Thyroid gland (tissue), 4 donors: ENCODE measurements around the gene CASP6. TPM values are rescaled to one million over a fixed set of nuclear protein-coding genes. Genes with fewer than 3 reads are reported as not detected.

ENCODE experiments used
- DNase-seq, 2 donors: peaks; one replicate each; pipeline ENCODE4 v3.0.0-alpha.2; 2019
- H3K27ac ChIP-seq, 3 donors: fragments of 200-600 bp; sonication (generic); 1 replicate in 2 of 3; 2 replicates in 1 of 3; pipeline ENCODE4 v1.5.1; 2016 to 2019; ENCODE audit warnings: mild to moderate bottlenecking in 1 of 3, moderate library complexity in 1 of 3
- H3K27me3 ChIP-seq: fragments of 200-600 bp; sonication (generic); one replicate; pipeline ENCODE4 v1.5.1; 2019
- H3K36me3 ChIP-seq, 2 donors: fragments of 200-600 bp; sonication (generic); one replicate each; pipeline ENCODE4 v1.5.1; 2016 to 2019
- H3K4me1 ChIP-seq, 2 donors: fragments of 200-600 bp; sonication (generic); one replicate each; pipeline ENCODE4 v1.5.1; 2017 to 2019
- H3K4me3 ChIP-seq, 3 donors: fragments of 200-600 bp; sonication (generic); replicated peaks in 1 of 3; 1 replicate in 2 of 3; 2 replicates in 1 of 3; pipeline ENCODE4 v1.5.1; 2016; ENCODE audit warnings: mild to moderate bottlenecking in 1 of 3
- H3K9me3 ChIP-seq: fragments of 200-600 bp; sonication (generic); one replicate; pipeline ENCODE4 v1.5.1; 2017
- POLR2A ChIP-seq, 2 donors: fragments of 450-650 bp; IDR thresholded peaks; one replicate each; pipeline ENCODE4 v1.6.1; 2017; ENCODE audit warnings: antibody characterized with exemption in 2 of 2, mild to moderate bottlenecking in 2 of 2, moderate library complexity in 1 of 2
- WGBS, 2 donors: methylation state at CpG; one replicate each; pipeline ENCODE4 v1.1.5; 2017; 5-methylcytosine and 5-hydroxymethylcytosine counted together
- intact Hi-C: fragments of 100-400 bp; cut with DNase I; formaldehyde crosslinking; loops from one replicate; pipeline ENCODE4 v1.15.1; 2023
- total RNA-seq, 4 donors: library from RNA; depleted of rRNA; stranded (reverse); fragments of >200 nt; gene quantifications; one replicate each; pipeline ENCODE4 v1.2.3, GENCODE V29; 2016
- TF ChIP-seq, protein P1 (sequence below), 6 experiments: fragments of 200-600 bp in 3 of 6; fragments of 450-650 bp in 3 of 6; sonication (generic) in 3 of 6; IDR thresholded peaks; one replicate each; pipeline ENCODE4 v1.5.1; 2016 to 2019; ENCODE audit warnings: antibody characterized with exemption in 6 of 6, mild to moderate bottlenecking in 2 of 6, inconsistent platforms in 1 of 6, moderate library complexity in 1 of 6

Gene CASP6
- total RNA-seq, 4 donors from 2014 or later = 16.2 to 25.6 (median 20.5) TPM

- no peak overlapping the region for H3K27ac ChIP-seq
- no peaks in the 10 kb centered on the region for H3K27me3 ChIP-seq
- H3K9me3 ChIP-seq = no peaks in the 10 kb centered on the region
- TF ChIP-seq, protein P1, sequence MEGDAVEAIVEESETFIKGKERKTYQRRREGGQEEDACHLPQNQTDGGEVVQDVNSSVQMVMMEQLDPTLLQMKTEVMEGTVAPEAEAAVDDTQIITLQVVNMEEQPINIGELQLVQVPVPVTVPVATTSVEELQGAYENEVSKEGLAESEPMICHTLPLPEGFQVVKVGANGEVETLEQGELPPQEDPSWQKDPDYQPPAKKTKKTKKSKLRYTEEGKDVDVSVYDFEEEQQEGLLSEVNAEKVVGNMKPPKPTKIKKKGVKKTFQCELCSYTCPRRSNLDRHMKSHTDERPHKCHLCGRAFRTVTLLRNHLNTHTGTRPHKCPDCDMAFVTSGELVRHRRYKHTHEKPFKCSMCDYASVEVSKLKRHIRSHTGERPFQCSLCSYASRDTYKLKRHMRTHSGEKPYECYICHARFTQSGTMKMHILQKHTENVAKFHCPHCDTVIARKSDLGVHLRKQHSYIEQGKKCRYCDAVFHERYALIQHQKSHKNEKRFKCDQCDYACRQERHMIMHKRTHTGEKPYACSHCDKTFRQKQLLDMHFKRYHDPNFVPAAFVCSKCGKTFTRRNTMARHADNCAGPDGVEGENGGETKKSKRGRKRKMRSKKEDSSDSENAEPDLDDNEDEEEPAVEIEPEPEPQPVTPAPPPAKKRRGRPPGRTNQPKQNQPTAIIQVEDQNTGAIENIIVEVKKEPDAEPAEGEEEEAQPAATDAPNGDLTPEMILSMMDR (IDR thresholded peaks at IDR 0.05) = no peak
- TF ChIP-seq POLR2A (IDR thresholded peaks at IDR 0.05) = no peak
- no peak overlapping the region for H3K4me3 ChIP-seq
- intact Hi-C loops = no loop called here
- no peaks in the 10 kb centered on the region for H3K4me1 ChIP-seq
- no peak for DNase-seq
- H3K36me3 ChIP-seq = no peaks in the 10 kb centered on the region
- WGBS, 2 donors = 82 to 96% methylated on average over 1 of the region's 1 CpG
These were observed 26.4 kb downstream of the CASP6 start for GRCh38 chr4:109676886-109677285.

DNA sequence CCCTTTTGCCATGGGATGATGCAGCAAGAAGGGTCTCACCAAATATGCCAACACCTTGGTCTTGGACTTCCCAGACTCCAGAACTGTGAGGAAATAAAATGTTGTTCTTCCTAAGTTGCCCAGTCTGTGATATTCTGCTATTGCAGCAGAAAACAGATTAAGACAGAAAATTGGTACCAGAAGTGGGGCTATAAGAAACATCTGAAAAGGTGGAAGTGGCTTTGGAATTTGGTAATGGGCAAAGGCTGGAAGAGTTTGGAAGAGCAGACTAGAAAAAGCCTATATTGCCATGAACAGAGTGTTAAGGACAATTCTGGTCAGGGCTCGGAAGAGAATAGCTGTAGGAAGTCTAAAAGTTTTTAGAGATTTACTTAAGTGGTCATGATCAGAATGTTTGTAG is 27.4 kb downstream of the CASP6 start:
- Histone ChIP-seq H3K36me3 (no peaks in the 10 kb centered on the region), H3K27ac (no peak overlapping the region), H3K4me1 (no peaks in the 10 kb centered on the region), H3K27me3 (no peaks in the 10 kb centered on the region), H3K9me3 (no peaks in the 10 kb centered on the region), H3K4me3 (no peak overlapping the region)
- WGBS, 2 donors = 94 to 100% methylated on average over 1 of the region's 1 CpG
- intact Hi-C loops = no loop called here
- no peak for DNase-seq
- TF ChIP-seq POLR2A (IDR thresholded peaks at IDR 0.05) = no peak

DNA sequence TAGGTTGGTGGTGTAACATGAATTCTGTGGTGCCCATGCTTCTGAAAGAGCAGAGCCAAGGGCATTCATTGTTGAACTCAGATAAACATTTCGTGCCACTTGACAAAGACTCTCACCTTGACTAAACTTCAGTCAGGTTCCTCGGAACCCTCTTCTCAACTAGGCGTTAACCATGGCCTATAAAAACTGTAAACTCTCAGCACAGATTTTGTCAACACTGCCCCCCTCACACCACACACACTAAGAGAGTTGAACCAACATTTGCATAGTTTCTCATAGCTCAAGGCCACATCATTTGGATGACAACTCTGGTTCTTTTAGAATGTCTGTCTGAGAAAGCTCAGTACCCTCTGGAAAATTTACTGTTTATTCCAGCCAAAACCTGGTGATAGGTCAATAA is 28.1 kb downstream of the CASP6 start:
- Histone ChIP-seq H3K4me3 (no peak overlapping the region), H3K4me1 (no peaks in the 10 kb centered on the region), H3K27ac (no peak overlapping the region), H3K9me3 (no peaks in the 10 kb centered on the region), H3K36me3 (no peaks in the 10 kb centered on the region), H3K27me3 (no peaks in the 10 kb centered on the region)
- WGBS, 2 donors = 33 to 45% methylated on average over 3 of the region's 3 CpGs
- TF ChIP-seq, protein P1 (IDR thresholded peaks at IDR 0.05) = no peak
- no peak for TF ChIP-seq POLR2A (IDR thresholded peaks at IDR 0.05)
- intact Hi-C loops = no loop called here
- no peak for DNase-seq

- Histone ChIP-seq H3K36me3 (no peaks in the 10 kb centered on the region), H3K27ac (no peak overlapping the region), H3K4me3 (no peak overlapping the region), H3K9me3 (no peaks in the 10 kb centered on the region), H3K4me1 (no peaks in the 10 kb centered on the region), H3K27me3 (no peaks in the 10 kb centered on the region)
- DNase-seq = no peak
- no peak for TF ChIP-seq POLR2A (IDR thresholded peaks at IDR 0.05)
- TF ChIP-seq, protein P1 (IDR thresholded peaks at IDR 0.05) = no peak
- 70 to 94% methylated on average over 1 of the region's 1 CpG for WGBS, 2 donors
- intact Hi-C loops = no loop called here
These were observed 29.9 kb downstream of the CASP6 start for GRCh38 chr4:109673303-109673702.

DNA sequence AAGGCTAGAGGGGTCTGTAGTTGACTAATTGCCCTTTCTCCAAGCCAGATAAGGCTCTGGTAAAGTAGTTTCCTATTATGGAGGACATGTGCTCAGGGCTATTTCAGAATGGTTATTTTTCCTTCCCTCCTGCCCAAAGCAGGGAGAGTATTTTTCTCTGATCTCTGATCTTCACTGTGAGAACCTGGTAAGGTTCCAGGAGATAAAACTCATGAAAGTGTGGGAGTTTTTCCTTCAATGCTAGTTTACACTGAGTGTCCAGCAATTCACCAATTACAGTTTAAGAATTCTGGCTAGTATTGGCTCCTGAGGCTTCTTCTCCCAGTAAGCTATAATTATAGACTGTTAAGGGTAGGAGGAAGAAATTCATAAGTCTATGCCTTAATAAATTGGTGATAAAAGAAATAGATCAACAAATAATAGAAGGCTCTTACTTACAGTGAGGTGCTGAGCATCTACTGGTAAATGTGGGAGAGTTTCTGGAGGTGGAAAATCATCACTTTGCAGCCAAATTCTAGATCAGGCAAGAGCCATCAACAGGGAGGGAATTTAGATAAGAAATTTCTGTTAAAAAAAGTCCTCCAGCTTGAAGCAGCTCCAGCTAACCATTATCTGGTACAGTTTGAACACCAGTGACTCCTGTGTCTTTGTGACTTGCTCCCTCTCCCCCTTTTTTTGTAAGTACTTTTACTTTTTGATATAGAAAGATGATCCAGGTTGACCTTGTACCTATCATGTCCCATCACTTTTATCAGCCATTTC is 30.9 kb downstream of the CASP6 start:
- no peaks in the 10 kb centered on the region for H3K4me1 ChIP-seq
- no peaks in the 10 kb centered on the region for H3K9me3 ChIP-seq
- no peak overlapping the region for H3K4me3 ChIP-seq
- no peaks in the 10 kb centered on the region for H3K27me3 ChIP-seq
- H3K36me3 ChIP-seq = no peaks in the 10 kb centered on the region
- DNase-seq = no peak
- H3K27ac ChIP-seq = no peak overlapping the region
- TF ChIP-seq POLR2A (IDR thresholded peaks at IDR 0.05) = no peak
- TF ChIP-seq, protein P1 (IDR thresholded peaks at IDR 0.05) = no peak
- intact Hi-C loops = no loop called here
